Gastrocnemius medialis (tissue), 4 donors: ENCODE data around the gene SLC45A1.

Experiments
- CTCF ChIP-seq, 5 experiments: fragments of 450-650 bp in 3 of 5; fragments of 200-600 bp in 2 of 5; sonication (generic) in 2 of 5; IDR thresholded peaks in 4 of 5; conservative IDR thresholded peaks in 1 of 5; 1 replicate in 4 of 5; 2 replicates in 1 of 5; pipeline ENCODE4 v1.5.1; 2016 to 2019; ENCODE audit warnings: antibody characterized with exemption in 5 of 5, mild to moderate bottlenecking in 3 of 5, moderate library complexity in 3 of 5
- POLR2A ChIP-seq, 2 donors: fragments of 450-650 bp; IDR thresholded peaks; one replicate each; pipeline ENCODE4 v1.6.1; 2017; ENCODE audit warnings: antibody characterized with exemption in 2 of 2, mild to moderate bottlenecking in 2 of 2, moderate library complexity in 2 of 2

GRCh38 chr1:8382051-8382505 lies 64.2 kb downstream of the SLC45A1 start:
- no peak for TF ChIP-seq CTCF (IDR thresholded peaks at IDR 0.05 in 4 of 5, conservative IDR thresholded peaks at IDR 0.05 in 1 of 5)
- TF ChIP-seq POLR2A (IDR thresholded peaks at IDR 0.05), result no peak
